GM21825 (cell line): ENCODE data around the gene KLHL41.
"Not testable (repeated sequence)": the region's sequence is repeated elsewhere in the genome, so short reads cannot be mapped to it uniquely, and the experiment has no call there.

Source experiments
- ATAC-seq: cut with Tn5 transposase; IDR thresholded peaks from one replicate; pipeline ENCODE4 v1.9.1; 2021; ENCODE audit warnings: mild to moderate bottlenecking, moderate library complexity; ENCODE audit not compliant: unreplicated experiment

Gene KLHL41

GRCh38 chr2:169507698-169508097 lies 1.8 kb upstream of the KLHL41 start:
- ATAC-seq = no peak

GRCh38 chr2:169509955-169510354 lies 453 bp downstream of the KLHL41 start:
- no peak for ATAC-seq

- no peak for ATAC-seq
Observed at GRCh38 chr2:169510496-169510895, 994 bp downstream of the KLHL41 start.

- no peak for ATAC-seq
Observed at GRCh38 chr2:169511818-169512217, 2.3 kb downstream of the KLHL41 start.

- no peak for ATAC-seq
Observed at GRCh38 chr2:169512525-169512924, 3.0 kb downstream of the KLHL41 start.

GRCh38 chr2:169513094-169513493 lies 3.6 kb downstream of the KLHL41 start:
- no peak for ATAC-seq

GRCh38 chr2:169513926-169514325 lies 4.4 kb downstream of the KLHL41 start:
- no peak for ATAC-seq

GRCh38 chr2:169514758-169515157 lies 5.3 kb downstream of the KLHL41 start:
- ATAC-seq = not testable (repeated sequence)

GRCh38 chr2:169516488-169516995 lies 7.0 kb downstream of the KLHL41 start:
- not testable (repeated sequence) for ATAC-seq

- ATAC-seq = no peak
Observed at GRCh38 chr2:169520896-169521295, 11.4 kb downstream of the KLHL41 start.

GRCh38 chr2:169523681-169524080 lies 14.2 kb downstream of the KLHL41 start:
- ATAC-seq = no peak

GRCh38 chr2:169525434-169525833 lies 15.9 kb downstream of the KLHL41 start:
- ATAC-seq = no peak

GRCh38 chr2:169526451-169526850 lies 16.9 kb downstream of the KLHL41 start:
- no peak for ATAC-seq

- ATAC-seq = peak; percentile 84
Observed at GRCh38 chr2:169528271-169528701, 18.8 kb downstream of the KLHL41 start.

- ATAC-seq = not testable (repeated sequence)
Observed at GRCh38 chr2:169539460-169539859, 30.0 kb downstream of the KLHL41 start.

- ATAC-seq = no peak
Observed at GRCh38 chr2:169540146-169540545, 30.6 kb downstream of the KLHL41 start.

GRCh38 chr2:169542433-169542832 lies 32.9 kb downstream of the KLHL41 start:
- ATAC-seq = no peak

- ATAC-seq = no peak
Observed at GRCh38 chr2:169546756-169547155, 37.3 kb downstream of the KLHL41 start.

- no peak for ATAC-seq
Observed at GRCh38 chr2:169561364-169561763, 51.9 kb downstream of the KLHL41 start.

GRCh38 chr2:169562084-169562483 lies 52.6 kb downstream of the KLHL41 start:
- ATAC-seq = not testable (repeated sequence)

GRCh38 chr2:169562519-169562918 lies 53.0 kb downstream of the KLHL41 start:
- ATAC-seq = no peak

GRCh38 chr2:169565686-169566085 lies 56.2 kb downstream of the KLHL41 start:
- ATAC-seq = no peak

- no peak for ATAC-seq
Observed at GRCh38 chr2:169569948-169570347, 60.4 kb downstream of the KLHL41 start.
